Loucy (cell line): Measurements from ENCODE around the gene WBP1L.
A peak's percentile ranks its signal among the peaks of the same experiment; 100 is the strongest.

Experiments used
- EZH2phosphoT487 ChIP-seq: fragments of 200-600 bp; IDR thresholded peaks from 2 replicates; pipeline ENCODE4 v1.6.1; 2018; ENCODE audit warnings: antibody characterized with exemption, mild to moderate bottlenecking, moderate library complexity, borderline replicate concordance
- TF ChIP-seq, protein P1 (sequence below): fragments of 200-600 bp; sonication (generic); conservative IDR thresholded peaks from 2 replicates; pipeline ENCODE4 v1.5.1; 2014; ENCODE audit warnings: mild to moderate bottlenecking, antibody characterized with exemption, low read length

DNA sequence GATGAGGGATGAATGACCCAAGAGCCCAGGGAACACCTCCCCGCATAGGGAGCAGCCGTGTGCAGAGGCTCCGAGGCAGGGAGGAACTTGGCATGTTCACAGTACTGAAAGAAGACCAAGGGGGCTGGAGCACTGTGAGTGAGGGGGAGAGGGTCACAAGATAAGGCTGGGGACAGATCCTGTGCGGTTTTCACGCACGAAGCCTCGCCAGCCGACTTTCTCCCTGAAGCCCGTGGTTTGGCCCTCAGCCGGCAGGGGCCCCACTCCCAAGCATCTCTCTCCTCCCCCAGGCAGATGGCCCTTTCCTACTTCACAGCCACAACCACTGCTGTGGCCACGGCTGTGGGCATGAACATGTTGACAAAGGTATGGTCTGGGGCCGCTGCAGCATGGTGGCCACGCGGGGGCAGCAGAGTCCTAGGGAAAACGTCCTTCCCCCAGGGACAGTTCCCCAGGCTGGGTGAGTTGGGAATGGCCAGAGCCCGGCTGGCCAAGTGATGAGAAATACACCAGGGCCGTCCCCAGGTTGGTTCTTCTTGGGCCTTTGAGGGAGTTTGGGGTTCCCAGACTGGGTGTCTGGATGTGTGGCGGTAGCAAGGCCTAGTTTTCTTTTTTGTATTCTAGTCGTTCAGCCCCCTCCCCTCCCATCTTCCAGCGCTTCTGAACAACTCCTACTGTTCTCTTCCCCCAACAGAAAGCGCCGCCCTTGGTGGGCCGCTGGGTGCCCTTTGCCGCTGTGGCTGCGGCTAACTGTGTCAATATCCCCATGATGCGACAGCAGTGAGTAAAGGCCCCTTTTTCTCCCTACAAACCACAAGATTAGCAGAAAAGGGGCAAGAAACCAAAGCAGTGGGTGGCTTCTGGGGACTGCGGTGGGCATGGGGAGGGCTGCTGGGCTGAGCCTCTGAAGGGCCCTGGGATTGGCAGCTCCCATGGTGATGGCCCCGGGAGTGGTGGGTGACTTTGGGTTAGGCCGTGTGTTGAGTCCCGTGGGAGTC lies 14.4 kb upstream of the WBP1L start:
- TF ChIP-seq, protein P1, sequence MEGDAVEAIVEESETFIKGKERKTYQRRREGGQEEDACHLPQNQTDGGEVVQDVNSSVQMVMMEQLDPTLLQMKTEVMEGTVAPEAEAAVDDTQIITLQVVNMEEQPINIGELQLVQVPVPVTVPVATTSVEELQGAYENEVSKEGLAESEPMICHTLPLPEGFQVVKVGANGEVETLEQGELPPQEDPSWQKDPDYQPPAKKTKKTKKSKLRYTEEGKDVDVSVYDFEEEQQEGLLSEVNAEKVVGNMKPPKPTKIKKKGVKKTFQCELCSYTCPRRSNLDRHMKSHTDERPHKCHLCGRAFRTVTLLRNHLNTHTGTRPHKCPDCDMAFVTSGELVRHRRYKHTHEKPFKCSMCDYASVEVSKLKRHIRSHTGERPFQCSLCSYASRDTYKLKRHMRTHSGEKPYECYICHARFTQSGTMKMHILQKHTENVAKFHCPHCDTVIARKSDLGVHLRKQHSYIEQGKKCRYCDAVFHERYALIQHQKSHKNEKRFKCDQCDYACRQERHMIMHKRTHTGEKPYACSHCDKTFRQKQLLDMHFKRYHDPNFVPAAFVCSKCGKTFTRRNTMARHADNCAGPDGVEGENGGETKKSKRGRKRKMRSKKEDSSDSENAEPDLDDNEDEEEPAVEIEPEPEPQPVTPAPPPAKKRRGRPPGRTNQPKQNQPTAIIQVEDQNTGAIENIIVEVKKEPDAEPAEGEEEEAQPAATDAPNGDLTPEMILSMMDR, result peak; percentile 90
- no peak for TF ChIP-seq EZH2phosphoT487
